Peyer's patch (tissue), 4 donors: Measurements from ENCODE around the gene ARNT2.

Experiments used
- POLR2A ChIP-seq, 2 donors: fragments of 450-650 bp; IDR thresholded peaks; one replicate each; pipeline ENCODE4 v1.5.1; 2017; ENCODE audit warnings: antibody characterized with exemption in 2 of 2, mild to moderate bottlenecking in 2 of 2, moderate library complexity in 2 of 2
- TF ChIP-seq, protein P1 (sequence below), 6 experiments: fragments of 450-650 bp in 4 of 6; fragments of 200-600 bp in 2 of 6; sonication (generic) in 1 of 6; IDR thresholded peaks; one replicate each; pipeline ENCODE4 v1.5.1; 2017 to 2019; ENCODE audit warnings: antibody characterized with exemption in 6 of 6, mild to moderate bottlenecking in 3 of 6, moderate library complexity in 1 of 6

DNA sequence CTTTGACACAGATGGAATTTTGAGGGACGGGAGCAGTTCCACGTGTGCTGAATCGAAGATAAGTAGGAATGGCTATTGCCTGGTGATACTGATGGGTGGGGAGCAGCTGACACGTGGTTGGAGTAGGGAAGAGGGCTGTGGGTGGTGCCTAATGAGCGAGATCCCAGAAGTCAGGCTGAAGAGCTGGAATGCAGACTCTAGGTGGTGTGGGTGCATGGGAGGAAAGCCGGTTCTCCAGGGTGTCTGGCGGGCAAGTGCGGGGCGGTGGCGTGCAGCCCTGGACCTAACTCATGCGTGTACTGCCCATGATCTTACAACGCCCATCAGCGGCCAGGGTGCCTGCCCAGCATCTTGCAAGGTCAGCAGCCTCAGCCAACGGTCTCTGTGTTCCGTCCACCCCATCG is 63.1 kb downstream of the ARNT2 start:
- TF ChIP-seq, protein P1, sequence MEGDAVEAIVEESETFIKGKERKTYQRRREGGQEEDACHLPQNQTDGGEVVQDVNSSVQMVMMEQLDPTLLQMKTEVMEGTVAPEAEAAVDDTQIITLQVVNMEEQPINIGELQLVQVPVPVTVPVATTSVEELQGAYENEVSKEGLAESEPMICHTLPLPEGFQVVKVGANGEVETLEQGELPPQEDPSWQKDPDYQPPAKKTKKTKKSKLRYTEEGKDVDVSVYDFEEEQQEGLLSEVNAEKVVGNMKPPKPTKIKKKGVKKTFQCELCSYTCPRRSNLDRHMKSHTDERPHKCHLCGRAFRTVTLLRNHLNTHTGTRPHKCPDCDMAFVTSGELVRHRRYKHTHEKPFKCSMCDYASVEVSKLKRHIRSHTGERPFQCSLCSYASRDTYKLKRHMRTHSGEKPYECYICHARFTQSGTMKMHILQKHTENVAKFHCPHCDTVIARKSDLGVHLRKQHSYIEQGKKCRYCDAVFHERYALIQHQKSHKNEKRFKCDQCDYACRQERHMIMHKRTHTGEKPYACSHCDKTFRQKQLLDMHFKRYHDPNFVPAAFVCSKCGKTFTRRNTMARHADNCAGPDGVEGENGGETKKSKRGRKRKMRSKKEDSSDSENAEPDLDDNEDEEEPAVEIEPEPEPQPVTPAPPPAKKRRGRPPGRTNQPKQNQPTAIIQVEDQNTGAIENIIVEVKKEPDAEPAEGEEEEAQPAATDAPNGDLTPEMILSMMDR (IDR thresholded peaks at IDR 0.05) = no peak
- TF ChIP-seq POLR2A (IDR thresholded peaks at IDR 0.05) = no peak
